Measurements from ENCODE around the gene OAS2.
"Not testable (repeated sequence)": the region's sequence is repeated elsewhere in the genome, so short reads cannot be mapped to it uniquely, and the experiment has no call there.

Gene OAS2

GRCh38 chr12:112948806-112949205 is 29.5 kb upstream of the OAS2 start:
- H3K4me3 ChIP-seq (replicated peaks; ENCODE audit: low read depth, low read length) = no peak overlapping the region
- DNase-seq (ENCODE audit: extremely low read depth, low read depth) = no peak
- TF ChIP-seq, protein P1, sequence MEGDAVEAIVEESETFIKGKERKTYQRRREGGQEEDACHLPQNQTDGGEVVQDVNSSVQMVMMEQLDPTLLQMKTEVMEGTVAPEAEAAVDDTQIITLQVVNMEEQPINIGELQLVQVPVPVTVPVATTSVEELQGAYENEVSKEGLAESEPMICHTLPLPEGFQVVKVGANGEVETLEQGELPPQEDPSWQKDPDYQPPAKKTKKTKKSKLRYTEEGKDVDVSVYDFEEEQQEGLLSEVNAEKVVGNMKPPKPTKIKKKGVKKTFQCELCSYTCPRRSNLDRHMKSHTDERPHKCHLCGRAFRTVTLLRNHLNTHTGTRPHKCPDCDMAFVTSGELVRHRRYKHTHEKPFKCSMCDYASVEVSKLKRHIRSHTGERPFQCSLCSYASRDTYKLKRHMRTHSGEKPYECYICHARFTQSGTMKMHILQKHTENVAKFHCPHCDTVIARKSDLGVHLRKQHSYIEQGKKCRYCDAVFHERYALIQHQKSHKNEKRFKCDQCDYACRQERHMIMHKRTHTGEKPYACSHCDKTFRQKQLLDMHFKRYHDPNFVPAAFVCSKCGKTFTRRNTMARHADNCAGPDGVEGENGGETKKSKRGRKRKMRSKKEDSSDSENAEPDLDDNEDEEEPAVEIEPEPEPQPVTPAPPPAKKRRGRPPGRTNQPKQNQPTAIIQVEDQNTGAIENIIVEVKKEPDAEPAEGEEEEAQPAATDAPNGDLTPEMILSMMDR (IDR thresholded peaks at IDR 0.05; ENCODE audit: low read depth, low read length, missing control alignments) = no peak

GRCh38 chr12:112950701-112951100 is 27.6 kb upstream of the OAS2 start:
- TF ChIP-seq, protein P1 (IDR thresholded peaks at IDR 0.05; ENCODE audit: low read depth, low read length, missing control alignments) = no peak
- DNase-seq (ENCODE audit: extremely low read depth, low read depth) = no peak
- no peak overlapping the region for H3K4me3 ChIP-seq (replicated peaks; ENCODE audit: low read depth, low read length)

GRCh38 chr12:112957125-112957524 is 21.2 kb upstream of the OAS2 start:
- not testable (repeated sequence) for DNase-seq (ENCODE audit: extremely low read depth, low read depth)

GRCh38 chr12:112961074-112961473 is 17.2 kb upstream of the OAS2 start:
- H3K4me3 ChIP-seq (replicated peaks; ENCODE audit: low read depth, low read length) = no peak overlapping the region
- no peak for DNase-seq (ENCODE audit: extremely low read depth, low read depth)
- TF ChIP-seq, protein P1 (IDR thresholded peaks at IDR 0.05; ENCODE audit: low read depth, low read length, missing control alignments) = no peak

More at GRCh38 chr12:112957125-112957524, 21.2 kb upstream of the OAS2 start:
- H3K4me3 ChIP-seq (replicated peaks; ENCODE audit: low read depth, low read length) = not testable (repeated sequence)

GRCh38 chr12:112961536-112961935 is 16.8 kb upstream of the OAS2 start:
- no peak for DNase-seq (ENCODE audit: extremely low read depth, low read depth)
- TF ChIP-seq, protein P1 (IDR thresholded peaks at IDR 0.05; ENCODE audit: low read depth, low read length, missing control alignments) = no peak
- H3K4me3 ChIP-seq (replicated peaks; ENCODE audit: low read depth, low read length) = no peak overlapping the region

DNA sequence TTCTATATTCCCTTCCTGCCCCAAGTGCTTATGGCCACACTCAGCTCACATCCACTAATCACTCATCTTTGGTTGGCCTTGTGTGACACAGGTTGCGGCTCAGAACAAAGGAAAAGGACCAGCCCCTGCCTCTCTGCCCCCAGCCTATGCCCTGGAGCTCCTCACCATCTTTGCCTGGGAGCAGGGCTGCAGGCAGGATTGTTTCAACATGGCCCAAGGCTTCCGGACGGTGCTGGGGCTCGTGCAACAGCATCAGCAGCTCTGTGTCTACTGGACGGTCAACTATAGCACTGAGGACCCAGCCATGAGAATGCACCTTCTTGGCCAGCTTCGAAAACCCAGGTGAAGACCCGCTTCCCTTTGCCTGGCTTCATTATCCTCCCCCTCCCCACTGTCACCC is 15.8 kb upstream of the OAS2 start:
- no peak for DNase-seq (ENCODE audit: extremely low read depth, low read depth)
- TF ChIP-seq, protein P1 (IDR thresholded peaks at IDR 0.05; ENCODE audit: low read depth, low read length, missing control alignments) = no peak

GRCh38 chr12:112963227-112963861 is 15.0 kb upstream of the OAS2 start:
- DNase-seq (ENCODE audit: extremely low read depth, low read depth) = no peak
- H3K4me3 ChIP-seq (replicated peaks; ENCODE audit: low read depth, low read length) = no peak overlapping the region
- TF ChIP-seq, protein P1 (IDR thresholded peaks at IDR 0.05; ENCODE audit: low read depth, low read length, missing control alignments) = no peak

More for the DNA sequence above, 15.8 kb upstream of the OAS2 start:
- no peak overlapping the region for H3K4me3 ChIP-seq (replicated peaks; ENCODE audit: low read depth, low read length)

All from HFF-Myc (cell line).